EH (cell line): Measurements from ENCODE around the gene GPR149.

ENCODE experiments used
- DNase-seq: peaks from one replicate; pipeline ENCODE4 v3.0.0-alpha.2; 2015; ENCODE audit warnings: low read depth

GPR149 gene

DNA sequence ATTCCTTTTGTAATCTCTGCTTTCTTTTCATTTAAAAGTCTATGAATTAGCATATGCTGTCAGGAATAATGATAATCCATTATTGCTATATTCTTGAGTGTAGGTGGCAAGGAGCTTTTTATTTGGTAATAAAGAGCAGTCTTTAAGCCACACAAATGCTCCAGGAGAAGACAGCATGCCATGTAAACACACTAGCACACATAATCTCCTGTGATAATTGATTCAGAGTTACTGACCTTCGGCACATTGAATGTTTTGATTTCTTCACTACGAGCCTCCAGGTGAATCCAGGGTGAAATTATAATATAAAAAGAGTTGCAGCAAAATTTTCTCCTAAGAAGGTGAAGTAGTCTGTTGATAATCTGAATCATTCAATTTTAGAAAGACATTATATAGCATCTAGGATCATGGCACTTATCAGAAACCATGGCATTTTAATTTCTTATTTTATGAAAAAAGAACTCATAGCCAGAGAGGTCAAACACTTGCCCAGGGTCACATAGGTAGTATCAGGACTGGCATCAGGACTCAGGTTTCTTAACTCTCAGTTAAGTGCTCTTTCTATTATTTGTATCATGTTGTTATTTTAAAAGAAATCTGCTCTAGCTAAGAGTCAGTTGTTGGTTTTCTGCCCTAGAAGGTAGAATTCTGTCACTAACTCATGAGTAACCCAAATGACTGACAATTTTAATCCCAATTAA is 84.4 kb downstream of the GPR149 start:
- no peak for DNase-seq

DNA sequence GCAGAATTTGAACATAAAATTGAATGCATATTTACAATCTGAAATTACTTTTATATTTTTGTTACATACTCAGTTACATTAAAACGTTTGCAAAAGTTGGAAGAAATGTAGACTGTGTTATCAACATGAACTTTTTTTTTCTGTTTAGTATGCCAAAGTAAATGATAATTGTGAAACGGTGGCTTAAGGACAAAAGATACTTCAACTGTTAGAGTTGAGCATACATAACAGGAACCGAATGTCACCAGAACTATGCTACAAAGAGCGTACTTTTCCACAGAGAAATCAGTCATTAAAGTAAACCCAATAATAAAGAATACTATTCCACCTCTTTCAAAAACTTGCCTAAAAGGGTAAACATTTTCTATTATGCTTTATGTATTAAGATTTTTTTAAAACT is 91.4 kb downstream of the GPR149 start:
- no peak for DNase-seq

DNA sequence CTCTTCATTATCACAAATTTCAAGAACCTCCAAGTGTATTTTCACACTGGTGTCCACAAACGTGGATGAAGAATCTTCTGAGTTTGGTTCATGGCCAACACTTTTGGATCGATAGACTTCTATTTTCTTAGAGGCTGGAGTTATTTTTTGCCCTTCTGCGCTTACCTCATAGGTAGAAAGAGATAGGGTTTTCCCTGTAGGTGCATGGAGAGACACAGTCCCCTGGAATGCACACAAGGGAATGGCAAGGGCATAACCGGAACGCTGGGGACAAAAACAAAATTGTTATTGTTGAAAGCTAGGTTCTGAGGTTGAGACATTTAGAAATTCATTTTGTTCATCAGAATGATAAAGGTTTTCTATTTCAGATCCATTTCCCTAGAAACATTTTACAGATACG is 92.0 kb downstream of the GPR149 start:
- DNase-seq: no peak

DNA sequence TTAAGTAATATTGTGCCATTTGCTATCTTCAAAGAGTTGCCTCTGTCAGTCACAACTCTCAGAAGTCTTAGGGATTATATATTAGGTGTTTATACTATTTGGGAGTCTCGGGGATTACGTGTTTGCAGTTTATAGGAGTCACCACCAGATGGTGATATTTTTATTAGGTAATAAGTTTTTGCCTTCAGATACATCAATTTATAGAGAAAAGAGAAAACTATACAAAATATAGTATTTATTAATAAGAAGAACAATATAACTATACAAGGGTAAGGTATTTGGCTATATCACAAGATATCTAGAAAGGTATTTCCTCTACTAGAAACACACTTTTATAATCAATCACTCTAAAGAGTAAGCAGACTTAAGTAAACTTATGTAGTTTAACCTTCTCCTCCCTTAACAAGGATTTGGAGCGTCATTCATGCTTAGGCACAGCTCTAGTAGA is 95.0 kb downstream of the GPR149 start:
- DNase-seq: peak; percentile 46

DNA sequence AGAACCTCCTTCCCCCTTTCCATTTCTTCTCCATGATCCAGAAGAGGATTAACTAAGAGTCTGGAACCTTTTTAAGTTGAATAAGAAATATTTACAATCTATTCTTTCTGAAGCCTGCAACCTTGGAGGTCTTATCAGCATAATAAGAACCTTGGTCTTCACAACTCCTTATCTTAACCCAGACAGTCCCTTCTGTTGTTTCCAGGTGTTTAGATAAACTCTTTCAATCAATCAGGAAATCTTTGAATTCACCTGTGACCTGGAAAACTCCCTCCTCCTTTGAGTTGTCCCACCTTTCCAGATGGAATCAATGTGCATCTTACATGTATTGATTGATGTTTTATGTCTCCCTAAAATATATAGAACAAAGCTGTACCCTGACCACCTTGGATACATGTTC is 102.1 kb downstream of the GPR149 start:
- no peak for DNase-seq

DNA sequence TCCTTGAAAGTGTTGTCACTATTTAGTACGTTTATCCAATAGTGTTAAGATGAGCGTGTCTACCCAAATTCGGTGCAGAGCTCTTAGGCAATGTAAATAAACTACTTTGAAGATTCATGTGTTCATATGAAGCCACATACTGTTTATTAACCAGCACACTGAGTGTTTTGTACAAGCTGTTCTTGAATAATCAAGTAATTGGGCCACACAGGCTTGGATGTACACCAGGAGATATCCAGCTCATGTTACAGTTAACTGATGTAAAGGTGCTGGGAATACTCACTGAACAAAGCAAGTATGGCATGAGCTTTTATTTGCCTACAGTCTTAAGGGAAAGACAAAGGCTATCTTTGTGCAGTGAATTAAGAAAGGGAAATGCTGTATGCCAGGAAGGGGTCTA is 105.1 kb downstream of the GPR149 start:
- DNase-seq: no peak

DNA sequence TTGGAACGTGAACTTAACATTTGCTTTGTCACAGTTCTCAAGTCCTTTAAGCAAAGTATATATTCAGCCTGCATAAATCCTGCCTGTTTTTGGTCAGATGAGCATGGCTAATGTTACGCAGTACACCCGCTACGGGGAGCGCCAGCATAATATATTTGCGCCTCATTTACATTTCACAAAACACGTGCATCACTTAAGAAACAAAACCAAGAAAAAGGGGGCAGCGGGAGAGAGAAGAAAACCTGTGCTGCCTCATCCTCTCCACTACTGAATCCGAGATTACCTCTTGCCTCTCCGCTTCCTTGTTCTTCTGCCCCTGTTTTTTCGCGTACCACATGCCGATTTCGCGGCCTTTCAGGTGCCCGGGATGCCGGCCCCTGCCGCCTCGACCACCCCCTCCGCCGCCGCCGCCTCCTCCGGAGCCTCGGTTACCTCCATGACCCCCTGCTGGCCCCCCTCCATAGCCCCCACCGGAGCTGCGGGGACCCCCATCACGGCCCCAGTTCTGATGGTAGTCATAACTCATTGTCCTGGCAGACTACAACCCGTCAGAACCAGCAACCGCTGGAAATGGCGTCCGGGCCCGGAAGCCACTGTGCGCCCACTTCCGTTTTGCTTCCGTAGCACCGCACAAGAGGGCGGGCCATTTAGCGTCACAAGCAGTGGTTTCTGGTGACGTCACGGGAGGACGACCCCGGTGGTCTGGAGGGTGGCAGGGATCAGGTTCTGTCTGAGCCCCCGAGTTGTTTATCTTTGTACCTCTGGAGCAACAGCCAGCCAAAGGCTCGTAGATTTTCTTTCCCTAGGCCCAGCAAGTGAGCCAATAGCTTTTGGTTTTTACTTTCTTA is 105.9 kb downstream of the GPR149 start, which contains the start of gene DHX36:
Gene DHX36, minus strand, starts transcription at position 597 of the 848 bp plus-strand sequence. Its CDS starts 71 bp downstream, at position 526.
- peak; percentile 89 for DNase-seq

DNA sequence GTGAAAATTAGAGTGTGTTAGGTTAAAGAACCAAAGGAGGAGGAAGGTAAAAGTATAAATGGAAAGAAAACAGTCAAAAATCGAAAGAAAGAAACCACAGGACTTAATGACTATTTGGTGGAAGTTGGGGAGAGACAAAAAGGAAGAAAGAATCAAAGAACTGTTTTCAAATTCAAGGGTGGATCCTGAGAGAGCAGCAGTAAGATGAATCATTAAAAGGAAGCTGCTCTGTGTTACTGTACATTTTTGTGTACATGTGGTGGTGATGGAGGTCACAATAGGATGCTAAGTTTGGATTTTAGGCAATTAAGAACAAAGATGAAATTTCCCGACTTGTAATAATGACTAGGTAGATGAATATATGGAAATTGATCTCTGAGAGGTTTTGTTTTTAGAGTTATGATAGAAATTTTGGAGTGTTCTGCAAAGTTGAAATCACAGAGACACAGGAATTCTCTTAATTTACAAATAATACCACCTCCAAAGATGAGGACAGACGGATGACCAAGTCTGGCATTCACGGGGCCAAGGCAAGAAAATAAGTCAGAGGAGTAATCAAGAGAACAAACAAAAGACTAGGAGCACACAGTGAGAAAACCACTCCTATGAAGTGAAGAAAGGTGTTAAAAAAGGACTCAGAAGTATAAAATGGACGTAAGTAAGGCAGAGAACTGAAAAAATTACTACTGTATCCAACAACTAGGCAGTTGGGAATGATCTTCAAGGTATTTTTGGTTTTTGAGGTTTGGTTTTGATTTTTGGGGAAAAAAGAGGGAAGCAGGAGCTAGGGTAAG is 112.8 kb downstream of the GPR149 start:
- peak; percentile 22 for DNase-seq

DNA sequence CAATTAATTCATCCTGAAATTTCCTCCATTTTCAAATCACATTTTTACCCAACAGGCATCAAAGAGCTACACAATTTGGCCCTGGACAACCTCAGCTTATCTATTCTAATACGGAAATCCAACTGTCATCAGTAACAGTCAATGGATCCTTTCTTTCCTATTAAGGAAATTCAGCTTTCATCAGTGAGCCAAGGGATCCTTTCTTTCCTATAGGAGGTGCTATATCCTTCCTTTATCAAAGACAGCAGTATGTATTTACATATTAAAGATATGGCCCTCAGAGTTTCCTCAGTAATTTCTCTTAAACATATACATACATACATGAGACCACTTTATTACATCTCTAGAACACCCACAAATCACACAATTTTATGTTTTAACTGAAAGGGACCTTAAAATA is 115.8 kb downstream of the GPR149 start:
- DNase-seq: no peak

DNA sequence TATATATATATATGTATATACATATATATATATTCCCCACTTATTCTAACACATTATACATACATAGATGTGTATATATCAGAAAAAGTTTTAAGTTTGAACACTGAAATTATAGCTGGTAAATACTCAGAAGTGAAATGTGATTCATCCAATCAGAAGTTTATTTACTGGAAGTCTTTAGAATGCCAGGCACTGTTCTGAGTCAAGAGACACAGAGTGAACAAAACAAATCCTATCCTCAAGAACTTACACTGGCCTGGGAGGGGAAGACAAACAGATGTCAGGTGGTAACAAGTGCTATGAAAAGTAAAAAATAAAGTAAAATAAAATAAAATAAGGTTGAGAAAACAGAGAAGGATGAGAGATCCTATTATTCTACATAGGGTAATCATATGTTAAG is 119.2 kb downstream of the GPR149 start:
- peak; percentile 16 for DNase-seq

DNA sequence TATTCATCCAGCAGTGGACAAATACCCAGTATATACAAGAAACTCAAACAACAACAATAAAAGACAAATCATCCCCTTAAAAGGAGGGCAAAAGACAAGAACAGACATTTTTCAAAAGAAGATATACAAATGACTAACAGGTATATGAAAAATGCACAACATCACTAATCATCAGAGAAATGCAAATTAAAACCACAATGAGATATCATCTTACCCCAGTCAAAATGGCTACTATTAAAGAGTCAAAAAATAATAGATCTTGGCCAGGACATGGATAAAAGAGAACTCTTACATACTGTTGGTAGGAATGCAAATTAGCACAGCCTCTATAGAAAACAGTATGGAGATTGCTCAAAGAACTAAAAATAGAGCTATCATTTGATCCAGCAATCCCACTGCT is 122.6 kb downstream of the GPR149 start:
- peak; percentile 1 for DNase-seq

DNA sequence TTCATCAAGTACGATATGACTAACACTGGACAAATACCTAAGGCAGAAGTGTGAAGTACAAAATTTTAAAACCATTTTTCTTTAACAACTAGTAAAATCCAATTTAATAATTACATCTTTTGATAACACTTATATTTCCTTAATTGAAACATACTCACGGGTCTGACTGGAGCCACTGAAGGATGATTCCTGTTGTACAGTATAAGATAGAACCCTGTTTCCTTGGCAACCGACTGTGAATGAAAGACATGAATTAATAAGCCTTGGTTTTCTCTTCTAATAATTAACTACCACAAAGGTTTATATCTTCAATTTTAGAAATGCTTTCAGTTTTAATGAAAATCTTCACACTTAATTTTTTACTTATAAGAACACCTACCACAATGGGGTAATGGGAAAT is 125.1 kb downstream of the GPR149 start:
- no peak for DNase-seq

DNA sequence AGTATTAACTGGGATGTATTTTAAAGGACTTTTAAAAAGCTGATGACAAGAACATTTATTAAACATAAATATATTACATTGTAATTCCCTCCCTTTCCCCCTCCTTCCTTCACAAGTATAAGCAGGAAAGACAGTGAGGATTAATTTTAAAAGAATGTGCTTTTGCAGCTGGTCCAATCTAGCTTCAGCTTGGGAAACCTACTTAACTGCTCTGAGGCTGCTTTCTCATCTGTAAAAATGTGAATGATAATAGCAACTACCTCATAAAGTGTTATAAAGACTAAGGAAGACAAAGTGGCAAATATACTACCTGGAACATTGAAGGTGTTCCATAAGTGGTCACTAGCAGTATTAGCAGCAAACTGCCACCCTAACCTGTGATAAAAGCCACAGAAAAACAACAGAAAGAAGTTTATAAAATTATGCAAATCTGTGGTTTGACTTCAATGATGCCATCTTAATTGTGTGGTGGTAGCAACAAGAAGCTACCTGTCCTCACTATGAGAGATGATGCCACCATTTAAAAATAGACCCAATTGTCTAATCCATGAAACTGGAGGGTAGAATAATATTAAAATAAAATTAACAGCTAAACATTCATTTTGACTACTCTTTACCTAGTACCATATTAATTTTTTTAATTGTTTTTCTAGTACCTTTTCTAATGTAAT is 125.7 kb downstream of the GPR149 start:
- DNase-seq: peak; percentile 50

DNA sequence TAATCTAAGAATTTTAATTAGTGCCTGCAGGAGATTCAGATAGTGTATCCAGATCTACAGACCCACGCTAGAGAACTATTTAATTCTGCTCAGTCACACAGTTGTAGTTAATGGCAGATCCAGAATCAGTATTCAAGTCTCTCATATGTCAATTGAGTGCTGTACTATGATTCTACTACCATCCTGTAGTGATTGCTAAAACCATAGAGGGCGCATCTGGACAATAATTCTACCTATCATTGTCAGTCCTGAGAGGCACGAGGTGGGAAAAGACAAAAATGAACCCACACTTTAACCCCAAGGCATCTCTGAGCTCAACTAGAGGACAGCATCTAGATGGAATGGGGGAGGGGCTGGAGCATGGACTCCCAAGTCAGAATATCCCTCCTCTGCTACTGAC is 128.4 kb downstream of the GPR149 start:
- no peak for DNase-seq

DNA sequence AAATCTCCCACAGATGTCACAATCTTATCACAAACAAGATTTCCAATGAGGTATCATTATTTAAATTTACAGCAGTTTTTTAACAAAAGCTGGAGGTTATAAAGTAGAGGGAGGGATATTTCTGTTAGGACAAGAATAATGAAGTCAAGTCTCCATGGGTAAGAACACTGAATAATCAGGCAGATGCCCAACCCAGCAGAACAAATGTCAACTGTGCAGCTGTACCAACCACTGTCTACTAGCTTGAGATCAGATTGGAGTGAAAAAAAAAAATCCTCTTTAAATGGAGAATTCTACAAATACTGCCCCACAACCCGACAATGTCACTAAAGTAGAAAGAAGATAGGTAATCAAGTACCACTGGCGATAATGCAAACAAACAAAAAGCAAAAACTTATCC is 136.0 kb downstream of the GPR149 start:
- no peak for DNase-seq

DNA sequence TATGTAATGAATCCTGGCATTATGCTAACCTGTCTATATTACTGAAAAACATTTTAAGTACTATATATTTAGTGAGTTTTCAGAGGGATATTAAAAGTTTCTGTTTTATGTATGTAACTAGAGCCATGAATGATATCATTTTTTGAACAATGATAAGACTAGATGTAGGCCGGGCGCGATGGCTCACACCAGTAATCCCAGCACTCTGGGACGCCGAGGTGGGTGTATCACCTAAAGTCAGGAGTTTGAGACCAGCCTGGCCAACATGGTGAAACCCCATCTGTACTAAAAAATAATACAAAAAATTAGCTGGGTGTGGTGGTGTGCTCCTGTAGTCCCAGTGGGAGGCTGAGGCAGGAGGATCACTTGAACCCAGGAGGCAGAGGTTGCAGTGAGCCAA is 139.8 kb downstream of the GPR149 start:
- no peak for DNase-seq
